ENCODE results near the gene CADM3. TPM values are rescaled to one million over a fixed set of nuclear protein-coding genes. Genes with fewer than 3 reads are reported as not detected.
A peak's percentile ranks its signal among the peaks of the same experiment; 100 is the strongest.

The CADM3 gene
- total RNA-seq, 1 donor from 2014 or later, result 4.0 TPM

DNA sequence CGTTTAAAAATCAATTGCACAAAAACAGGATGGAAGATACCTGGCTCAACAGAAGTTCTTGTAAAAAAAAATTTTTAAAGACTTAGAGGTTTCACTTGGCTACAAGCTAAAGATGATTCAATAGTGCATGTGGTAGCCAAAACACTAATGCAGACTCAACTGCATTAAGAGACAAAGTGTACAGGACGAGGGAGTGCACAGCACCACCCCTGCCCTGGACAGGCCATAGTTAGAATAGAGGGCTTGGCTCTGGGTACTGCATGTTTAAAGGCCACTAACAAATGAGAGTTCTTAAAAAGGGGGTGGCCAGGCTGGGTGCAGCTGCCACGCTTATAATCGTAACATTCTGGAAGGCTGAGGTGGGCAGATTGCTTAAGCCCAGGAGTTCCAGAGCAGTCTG is 41.2 kb downstream of the CADM3 start:
- no peaks in the 10 kb centered on the region for H3K9me3 Mint-ChIP-seq (ENCODE audit: unreplicated experiment)
- TF ChIP-seq, protein P1, sequence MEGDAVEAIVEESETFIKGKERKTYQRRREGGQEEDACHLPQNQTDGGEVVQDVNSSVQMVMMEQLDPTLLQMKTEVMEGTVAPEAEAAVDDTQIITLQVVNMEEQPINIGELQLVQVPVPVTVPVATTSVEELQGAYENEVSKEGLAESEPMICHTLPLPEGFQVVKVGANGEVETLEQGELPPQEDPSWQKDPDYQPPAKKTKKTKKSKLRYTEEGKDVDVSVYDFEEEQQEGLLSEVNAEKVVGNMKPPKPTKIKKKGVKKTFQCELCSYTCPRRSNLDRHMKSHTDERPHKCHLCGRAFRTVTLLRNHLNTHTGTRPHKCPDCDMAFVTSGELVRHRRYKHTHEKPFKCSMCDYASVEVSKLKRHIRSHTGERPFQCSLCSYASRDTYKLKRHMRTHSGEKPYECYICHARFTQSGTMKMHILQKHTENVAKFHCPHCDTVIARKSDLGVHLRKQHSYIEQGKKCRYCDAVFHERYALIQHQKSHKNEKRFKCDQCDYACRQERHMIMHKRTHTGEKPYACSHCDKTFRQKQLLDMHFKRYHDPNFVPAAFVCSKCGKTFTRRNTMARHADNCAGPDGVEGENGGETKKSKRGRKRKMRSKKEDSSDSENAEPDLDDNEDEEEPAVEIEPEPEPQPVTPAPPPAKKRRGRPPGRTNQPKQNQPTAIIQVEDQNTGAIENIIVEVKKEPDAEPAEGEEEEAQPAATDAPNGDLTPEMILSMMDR (IDR thresholded peaks at IDR 0.05; ENCODE audit: unreplicated experiment), result no peak
- H3K27ac Mint-ChIP-seq (ENCODE audit: unreplicated experiment), result no peak overlapping the region
- peaks cover 9% of the 10 kb centered on the region for H3K4me1 Mint-ChIP-seq (ENCODE audit: unreplicated experiment)
- no peaks in the 10 kb centered on the region for H3K36me3 Mint-ChIP-seq (ENCODE audit: low read depth, unreplicated experiment)
- H3K4me3 Mint-ChIP-seq (ENCODE audit: unreplicated experiment), result no peak overlapping the region
- no peak for DNase-seq (ENCODE audit: low spot score)
- H3K27me3 Mint-ChIP-seq (ENCODE audit: unreplicated experiment), result peaks cover 5% of the 10 kb centered on the region

GRCh38 chr1:159214149-159214760 is 42.8 kb downstream of the CADM3 start:
- H3K27ac Mint-ChIP-seq (ENCODE audit: unreplicated experiment), result no peak overlapping the region
- peak; percentile 64 for DNase-seq (ENCODE audit: low spot score)
- no peak overlapping the region for H3K4me3 Mint-ChIP-seq (ENCODE audit: unreplicated experiment)
- TF ChIP-seq, protein P1 (IDR thresholded peaks at IDR 0.05; ENCODE audit: unreplicated experiment), result peak; percentile 94
- no peaks in the 10 kb centered on the region for H3K9me3 Mint-ChIP-seq (ENCODE audit: unreplicated experiment)
- peaks cover 9% of the 10 kb centered on the region for H3K4me1 Mint-ChIP-seq (ENCODE audit: unreplicated experiment)
- peaks cover 5% of the 10 kb centered on the region for H3K27me3 Mint-ChIP-seq (ENCODE audit: unreplicated experiment)
- H3K36me3 Mint-ChIP-seq (ENCODE audit: low read depth, unreplicated experiment), result no peaks in the 10 kb centered on the region

- TF ChIP-seq, protein P1 (IDR thresholded peaks at IDR 0.05; ENCODE audit: unreplicated experiment), result no peak
- Mint-ChIP-seq H3K36me3 (ENCODE audit: low read depth, unreplicated experiment) (no peaks in the 10 kb centered on the region), H3K4me1 (ENCODE audit: unreplicated experiment) (no peaks in the 10 kb centered on the region), H3K27me3 (ENCODE audit: unreplicated experiment) (peaks cover 2% of the 10 kb centered on the region), H3K9me3 (ENCODE audit: unreplicated experiment) (no peaks in the 10 kb centered on the region), H3K4me3 (ENCODE audit: unreplicated experiment) (no peak overlapping the region), H3K27ac (ENCODE audit: unreplicated experiment) (no peak overlapping the region)
- DNase-seq (ENCODE audit: low spot score), result no peak
Measured at GRCh38 chr1:159218649-159219636, 47.5 kb downstream of the CADM3 start.

- no peak for DNase-seq (ENCODE audit: low spot score)
- H3K4me3 Mint-ChIP-seq (ENCODE audit: unreplicated experiment), result no peak overlapping the region
- H3K27me3 Mint-ChIP-seq (ENCODE audit: unreplicated experiment), result no peaks in the 10 kb centered on the region
- H3K27ac Mint-ChIP-seq (ENCODE audit: unreplicated experiment), result no peak overlapping the region
- H3K4me1 Mint-ChIP-seq (ENCODE audit: unreplicated experiment), result no peaks in the 10 kb centered on the region
- no peaks in the 10 kb centered on the region for H3K36me3 Mint-ChIP-seq (ENCODE audit: low read depth, unreplicated experiment)
- TF ChIP-seq, protein P1 (IDR thresholded peaks at IDR 0.05; ENCODE audit: unreplicated experiment), result no peak
- no peaks in the 10 kb centered on the region for H3K9me3 Mint-ChIP-seq (ENCODE audit: unreplicated experiment)
Measured at GRCh38 chr1:159222075-159222865, 50.9 kb downstream of the CADM3 start.
